Omental fat pad (tissue), 4 donors: ENCODE data around the gene ZXDA. TPM values are rescaled to one million over a fixed set of nuclear protein-coding genes. Genes with fewer than 3 reads are reported as not detected.

Experiments used
- total RNA-seq, 4 donors: library from RNA; depleted of rRNA; stranded (reverse); fragments of >200 nt; gene quantifications; one replicate each; pipeline ENCODE4 v1.1.0, GENCODE V29; 2016

ZXDA gene
- total RNA-seq, 4 donors from 2014 or later = 4.7 to 12.9 (median 5.1) TPM

Other genes with a start within 250 kb of the ZXDA start
- gene NLRP2B, start 230.2 kb downstream of the ZXDA start, total RNA-seq = not detected